Measurements from ENCODE around the gene SPIC. TPM values are rescaled to one million over a fixed set of nuclear protein-coding genes. Genes with fewer than 3 reads are reported as not detected.

Gene SPIC
- polyA plus RNA-seq, 3 donors, result not detected

DNA sequence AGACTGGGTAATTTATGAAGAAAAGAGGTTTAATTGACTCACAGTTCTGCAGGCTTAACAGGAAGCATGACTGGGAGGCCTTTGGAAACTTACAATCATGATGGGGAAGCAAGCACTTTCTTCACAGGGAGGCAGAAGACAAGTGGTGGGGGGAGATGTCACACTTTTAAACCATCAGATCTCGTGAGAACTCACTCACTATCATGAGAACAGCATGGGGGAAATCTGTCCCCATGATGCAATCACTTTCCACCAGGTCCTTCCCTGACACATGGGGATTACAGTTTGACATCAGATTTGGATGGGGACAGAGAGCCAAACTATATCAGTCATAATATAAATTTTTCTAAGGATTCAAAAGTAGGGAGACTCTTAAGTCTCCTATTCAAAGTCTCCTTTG, 46.0 kb downstream of the SPIC start:
- no peak for DNase-seq (ENCODE audit: low read depth in 3 of 3, low spot score in 2 of 3)

DNA sequence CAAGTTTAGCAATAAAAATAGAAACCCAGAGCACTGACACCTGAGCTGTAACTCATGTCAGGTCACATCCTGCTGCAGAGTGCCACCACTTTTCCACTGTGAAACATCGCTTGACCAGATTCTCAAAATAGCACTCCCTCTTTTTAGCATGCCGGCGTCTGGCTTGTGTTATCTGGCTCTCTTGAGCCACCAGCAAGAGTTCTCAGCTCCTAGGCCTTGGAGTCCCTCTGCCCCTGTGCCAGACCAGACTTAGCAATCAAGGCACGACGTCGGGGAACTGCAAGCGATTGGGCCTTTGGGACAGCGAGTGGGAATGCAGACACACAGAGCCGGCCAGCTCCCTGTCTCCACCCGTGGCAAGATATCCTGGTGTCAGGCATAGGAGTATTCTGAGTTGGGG, 52.5 kb downstream of the SPIC start:
- DNase-seq (ENCODE audit: low read depth in 3 of 3, low spot score in 2 of 3), result peak in 1 of 3 donors; percentile 15

GRCh38 chr12:101536069-101536674, 61.0 kb downstream of the SPIC start:
- no peak for DNase-seq (ENCODE audit: low read depth in 3 of 3, low spot score in 2 of 3)

Other genes with a start within 250 kb of the SPIC start
- 10 to 100 TPM; 17.7 to 18.9 (median 17.9) TPM for gene UTP20, start 195.2 kb upstream of the SPIC start, polyA plus RNA-seq (ENCODE audit: insufficient read length in 3 of 3)
- gene ARL1, start 67.6 kb upstream of the SPIC start, polyA plus RNA-seq (ENCODE audit: insufficient read length in 3 of 3), result 100 to 1,000 TPM; 155 to 171 (median 157) TPM
- gene MYBPC1, start 119.6 kb downstream of the SPIC start, polyA plus RNA-seq (ENCODE audit: insufficient read length in 3 of 3), result not detected
- gene CHPT1, start 222.3 kb downstream of the SPIC start, polyA plus RNA-seq (ENCODE audit: insufficient read length in 3 of 3), result 10 to 100 TPM; 40.2 to 46.6 (median 41.8) TPM